ENCODE data around the gene GLRA1.
"Not testable (repeated sequence)": the region's sequence is repeated elsewhere in the genome, so short reads cannot be mapped to it uniquely, and the experiment has no call there.

GLRA1 gene

GRCh38 chr5:151885138-151885908 lies 39.3 kb downstream of the GLRA1 start:
- DNase-seq (ENCODE audit: low read depth, low spot score) = no peak

- DNase-seq (ENCODE audit: low read depth, low spot score) = no peak
Measured at GRCh38 chr5:151881621-151882225, 42.9 kb downstream of the GLRA1 start.

- no peak for DNase-seq (ENCODE audit: low read depth, low spot score)
Measured at GRCh38 chr5:151880324-151880723, 44.3 kb downstream of the GLRA1 start.

GRCh38 chr5:151873701-151874100 lies 51.0 kb downstream of the GLRA1 start:
- DNase-seq (ENCODE audit: low read depth, low spot score) = no peak

- no peak for DNase-seq (ENCODE audit: low read depth, low spot score)
Measured at GRCh38 chr5:151872701-151873100, 52.0 kb downstream of the GLRA1 start.

GRCh38 chr5:151870820-151871219 lies 53.8 kb downstream of the GLRA1 start:
- DNase-seq (ENCODE audit: low read depth, low spot score) = no peak

- DNase-seq (ENCODE audit: low read depth, low spot score) = no peak
Measured at GRCh38 chr5:151870271-151870670, 54.4 kb downstream of the GLRA1 start.

- DNase-seq (ENCODE audit: low read depth, low spot score) = no peak
Measured at GRCh38 chr5:151869843-151870242, 54.8 kb downstream of the GLRA1 start.

GRCh38 chr5:151868451-151868850 lies 56.2 kb downstream of the GLRA1 start:
- no peak for DNase-seq (ENCODE audit: low read depth, low spot score)

GRCh38 chr5:151864061-151864748 lies 60.4 kb downstream of the GLRA1 start:
- DNase-seq (ENCODE audit: low read depth, low spot score) = no peak

GRCh38 chr5:151863566-151863965 lies 61.1 kb downstream of the GLRA1 start:
- no peak for DNase-seq (ENCODE audit: low read depth, low spot score)

GRCh38 chr5:151862811-151863472 lies 61.7 kb downstream of the GLRA1 start:
- no peak for DNase-seq (ENCODE audit: low read depth, low spot score)

- DNase-seq (ENCODE audit: low read depth, low spot score) = not testable (repeated sequence)
Measured at GRCh38 chr5:151860867-151861266, 63.8 kb downstream of the GLRA1 start.

GRCh38 chr5:151856861-151857260 lies 67.8 kb downstream of the GLRA1 start:
- no peak for DNase-seq (ENCODE audit: low read depth, low spot score)

GRCh38 chr5:151855701-151856100 lies 69.0 kb downstream of the GLRA1 start:
- DNase-seq (ENCODE audit: low read depth, low spot score) = no peak

GRCh38 chr5:151847871-151848270 lies 76.8 kb downstream of the GLRA1 start:
- no peak for DNase-seq (ENCODE audit: low read depth, low spot score)

- no peak for DNase-seq (ENCODE audit: low read depth, low spot score)
Measured at GRCh38 chr5:151846765-151847164, 77.9 kb downstream of the GLRA1 start.

GRCh38 chr5:151832843-151833242 lies 91.8 kb downstream of the GLRA1 start:
- not testable (repeated sequence) for DNase-seq (ENCODE audit: low read depth, low spot score)

GRCh38 chr5:151829370-151829769 lies 95.3 kb downstream of the GLRA1 start:
- DNase-seq (ENCODE audit: low read depth, low spot score) = no peak

GRCh38 chr5:151825445-151825844 lies 99.2 kb downstream of the GLRA1 start:
- peak; percentile 29 for DNase-seq (ENCODE audit: low read depth, low spot score)

- DNase-seq (ENCODE audit: low read depth, low spot score) = no peak
Measured at GRCh38 chr5:151822141-151822540, 102.5 kb downstream of the GLRA1 start.

GRCh38 chr5:151820903-151821302 lies 103.7 kb downstream of the GLRA1 start:
- no peak for DNase-seq (ENCODE audit: low read depth, low spot score)

All from smooth muscle cell of the brain vasculature (primary cell).